ENCODE results near the gene MTMR11. TPM values are rescaled to one million over a fixed set of nuclear protein-coding genes. Genes with fewer than 3 reads are reported as not detected.

Gene MTMR11
- total and polyA plus RNA-seq, 2 of the 13 experiments (the other 11 are each of a cell fraction or from before 2014, with no cell fraction given) = 0.49 to 2.8 TPM

GRCh38 chr1:149978547-149979023, 41.9 kb upstream of the MTMR11 start (continued):
- no peak for TF ChIP-seq KLF11 (CRISPR knock-in tag; IDR thresholded peaks at IDR 0.05)
- no peak for TF ChIP-seq NR3C1 (CRISPR knock-in tag; IDR thresholded peaks at IDR 0.05)
- peak; percentile 13; the same call in 1 of the 2 replicates for TF ChIP-seq NCOR1 (IDR thresholded peaks at IDR 0.05; ENCODE audit: borderline replicate concordance, low read length)
- no peak for TF ChIP-seq BRCA1 (CRISPR knock-in tag; IDR thresholded peaks at IDR 0.05)
- TF ChIP-seq CENPX (CRISPR knock-in tag; IDR thresholded peaks at IDR 0.05) = no peak
- TF ChIP-seq KDM2A (CRISPR knock-in tag; IDR thresholded peaks at IDR 0.05; ENCODE audit: borderline replicate concordance, low read depth) = no peak
- no peak for TF ChIP-seq ZEB1 (IDR thresholded peaks at IDR 0.05; ENCODE audit: insufficient replicate concordance, low read depth)
- no peak for TF ChIP-seq ZFP41 (CRISPR knock-in tag; IDR thresholded peaks at IDR 0.05; ENCODE audit: borderline replicate concordance)
- TF ChIP-seq ZNF430 (CRISPR knock-in tag; IDR thresholded peaks at IDR 0.05) = no peak
- no peak for TF ChIP-seq CBX2 (IDR thresholded peaks at IDR 0.05; ENCODE audit: low read depth, low read length)
- no peak for TF ChIP-seq CBX2 (CRISPR knock-in tag; IDR thresholded peaks at IDR 0.05; ENCODE audit: low read depth)
- no peak for TF ChIP-seq STAT5B (CRISPR knock-in tag; IDR thresholded peaks at IDR 0.05)
- no peak for TF ChIP-seq PRDM10 (CRISPR knock-in tag; IDR thresholded peaks at IDR 0.05; ENCODE audit: low read depth)
- no peak for TF ChIP-seq JUN (CRISPR knock-in tag; IDR thresholded peaks at IDR 0.05)
- TF ChIP-seq ZBTB39 (CRISPR knock-in tag; IDR thresholded peaks at IDR 0.05) = no peak
- no peak for TF ChIP-seq ZNF232 (CRISPR knock-in tag; IDR thresholded peaks at IDR 0.05; ENCODE audit: borderline replicate concordance)
- no peak for TF ChIP-seq ZNF484 (CRISPR knock-in tag; IDR thresholded peaks at IDR 0.05; ENCODE audit: borderline replicate concordance, low read depth)
- no peak for TF ChIP-seq TBL1XR1 (IDR thresholded peaks at IDR 0.05; ENCODE audit: borderline replicate concordance, low read length, partially characterized antibody)
- TF ChIP-seq MTF1 (CRISPR knock-in tag; IDR thresholded peaks at IDR 0.05) = no peak
- peak; percentile 11; the same call in 1 of the 2 replicates for TF ChIP-seq SALL1 (CRISPR knock-in tag; IDR thresholded peaks at IDR 0.05)
- no peak for TF ChIP-seq NR0B2 (CRISPR knock-in tag; IDR thresholded peaks at IDR 0.05)
- TF ChIP-seq ZNF510 (CRISPR knock-in tag; IDR thresholded peaks at IDR 0.05; ENCODE audit: low read depth) = no peak
